ENCODE measurements around the gene PARN. TPM values are rescaled to one million over a fixed set of nuclear protein-coding genes. Genes with fewer than 3 reads are reported as not detected.

The PARN gene
- total and polyA plus RNA-seq, 9 of the 15 experiments (the other 6 are each of a cell fraction or from before 2014, with no cell fraction given): 9.6 to 51.3 (median 40.4) TPM

DNA sequence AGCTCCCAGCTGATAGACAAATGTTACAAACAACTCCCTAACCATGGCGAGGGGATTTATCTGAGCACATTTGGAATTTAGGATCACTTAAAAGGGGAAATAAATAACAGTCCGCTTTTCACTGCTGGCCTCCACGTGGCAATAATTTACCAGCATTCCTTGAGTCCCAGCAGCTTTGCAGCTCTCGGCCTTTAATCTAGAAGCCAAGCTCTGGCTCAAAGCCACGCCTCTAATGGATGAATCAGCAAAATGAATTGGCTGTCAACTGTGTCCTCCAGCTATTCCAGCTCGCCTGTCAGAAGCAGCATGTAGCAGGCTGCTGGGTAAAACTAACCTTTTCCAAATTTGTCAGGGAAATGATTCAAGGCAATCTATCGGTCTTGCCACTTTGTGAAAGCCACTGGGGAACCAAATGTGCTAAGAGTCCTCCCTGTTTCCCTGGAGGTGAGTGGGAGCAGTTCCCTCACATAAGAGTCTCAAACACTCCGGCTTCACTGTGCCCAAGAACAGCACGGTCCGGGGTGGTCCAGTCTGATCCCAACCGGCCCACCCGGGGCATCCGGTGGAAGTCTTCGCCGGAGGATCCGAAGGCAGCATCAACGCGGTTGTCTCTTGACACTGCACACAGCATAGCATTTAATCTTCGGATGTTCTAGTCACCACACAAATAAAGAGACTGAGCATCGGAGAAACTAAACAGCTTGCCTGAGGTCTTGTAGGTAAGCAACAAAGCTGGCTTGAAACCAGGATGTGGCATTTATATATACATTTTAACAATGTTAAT, 143.3 kb downstream of the PARN start (continued):
- TF ChIP-seq, protein P1, sequence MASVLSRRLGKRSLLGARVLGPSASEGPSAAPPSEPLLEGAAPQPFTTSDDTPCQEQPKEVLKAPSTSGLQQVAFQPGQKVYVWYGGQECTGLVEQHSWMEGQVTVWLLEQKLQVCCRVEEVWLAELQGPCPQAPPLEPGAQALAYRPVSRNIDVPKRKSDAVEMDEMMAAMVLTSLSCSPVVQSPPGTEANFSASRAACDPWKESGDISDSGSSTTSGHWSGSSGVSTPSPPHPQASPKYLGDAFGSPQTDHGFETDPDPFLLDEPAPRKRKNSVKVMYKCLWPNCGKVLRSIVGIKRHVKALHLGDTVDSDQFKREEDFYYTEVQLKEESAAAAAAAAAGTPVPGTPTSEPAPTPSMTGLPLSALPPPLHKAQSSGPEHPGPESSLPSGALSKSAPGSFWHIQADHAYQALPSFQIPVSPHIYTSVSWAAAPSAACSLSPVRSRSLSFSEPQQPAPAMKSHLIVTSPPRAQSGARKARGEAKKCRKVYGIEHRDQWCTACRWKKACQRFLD (CRISPR knock-in tag; IDR thresholded peaks at IDR 0.05): no peak
- no peak for TF ChIP-seq PRPF4 (IDR thresholded peaks at IDR 0.05; ENCODE audit: insufficient read depth, low read depth, low read length, poor library complexity, severe bottlenecking)
- TF ChIP-seq SMC3 (conservative IDR thresholded peaks at IDR 0.05; ENCODE audit: insufficient read depth, low read depth, low read length): no peak
- TF ChIP-seq ZFP1 (CRISPR knock-in tag; IDR thresholded peaks at IDR 0.05): no peak
- TF ChIP-seq, protein P2, sequence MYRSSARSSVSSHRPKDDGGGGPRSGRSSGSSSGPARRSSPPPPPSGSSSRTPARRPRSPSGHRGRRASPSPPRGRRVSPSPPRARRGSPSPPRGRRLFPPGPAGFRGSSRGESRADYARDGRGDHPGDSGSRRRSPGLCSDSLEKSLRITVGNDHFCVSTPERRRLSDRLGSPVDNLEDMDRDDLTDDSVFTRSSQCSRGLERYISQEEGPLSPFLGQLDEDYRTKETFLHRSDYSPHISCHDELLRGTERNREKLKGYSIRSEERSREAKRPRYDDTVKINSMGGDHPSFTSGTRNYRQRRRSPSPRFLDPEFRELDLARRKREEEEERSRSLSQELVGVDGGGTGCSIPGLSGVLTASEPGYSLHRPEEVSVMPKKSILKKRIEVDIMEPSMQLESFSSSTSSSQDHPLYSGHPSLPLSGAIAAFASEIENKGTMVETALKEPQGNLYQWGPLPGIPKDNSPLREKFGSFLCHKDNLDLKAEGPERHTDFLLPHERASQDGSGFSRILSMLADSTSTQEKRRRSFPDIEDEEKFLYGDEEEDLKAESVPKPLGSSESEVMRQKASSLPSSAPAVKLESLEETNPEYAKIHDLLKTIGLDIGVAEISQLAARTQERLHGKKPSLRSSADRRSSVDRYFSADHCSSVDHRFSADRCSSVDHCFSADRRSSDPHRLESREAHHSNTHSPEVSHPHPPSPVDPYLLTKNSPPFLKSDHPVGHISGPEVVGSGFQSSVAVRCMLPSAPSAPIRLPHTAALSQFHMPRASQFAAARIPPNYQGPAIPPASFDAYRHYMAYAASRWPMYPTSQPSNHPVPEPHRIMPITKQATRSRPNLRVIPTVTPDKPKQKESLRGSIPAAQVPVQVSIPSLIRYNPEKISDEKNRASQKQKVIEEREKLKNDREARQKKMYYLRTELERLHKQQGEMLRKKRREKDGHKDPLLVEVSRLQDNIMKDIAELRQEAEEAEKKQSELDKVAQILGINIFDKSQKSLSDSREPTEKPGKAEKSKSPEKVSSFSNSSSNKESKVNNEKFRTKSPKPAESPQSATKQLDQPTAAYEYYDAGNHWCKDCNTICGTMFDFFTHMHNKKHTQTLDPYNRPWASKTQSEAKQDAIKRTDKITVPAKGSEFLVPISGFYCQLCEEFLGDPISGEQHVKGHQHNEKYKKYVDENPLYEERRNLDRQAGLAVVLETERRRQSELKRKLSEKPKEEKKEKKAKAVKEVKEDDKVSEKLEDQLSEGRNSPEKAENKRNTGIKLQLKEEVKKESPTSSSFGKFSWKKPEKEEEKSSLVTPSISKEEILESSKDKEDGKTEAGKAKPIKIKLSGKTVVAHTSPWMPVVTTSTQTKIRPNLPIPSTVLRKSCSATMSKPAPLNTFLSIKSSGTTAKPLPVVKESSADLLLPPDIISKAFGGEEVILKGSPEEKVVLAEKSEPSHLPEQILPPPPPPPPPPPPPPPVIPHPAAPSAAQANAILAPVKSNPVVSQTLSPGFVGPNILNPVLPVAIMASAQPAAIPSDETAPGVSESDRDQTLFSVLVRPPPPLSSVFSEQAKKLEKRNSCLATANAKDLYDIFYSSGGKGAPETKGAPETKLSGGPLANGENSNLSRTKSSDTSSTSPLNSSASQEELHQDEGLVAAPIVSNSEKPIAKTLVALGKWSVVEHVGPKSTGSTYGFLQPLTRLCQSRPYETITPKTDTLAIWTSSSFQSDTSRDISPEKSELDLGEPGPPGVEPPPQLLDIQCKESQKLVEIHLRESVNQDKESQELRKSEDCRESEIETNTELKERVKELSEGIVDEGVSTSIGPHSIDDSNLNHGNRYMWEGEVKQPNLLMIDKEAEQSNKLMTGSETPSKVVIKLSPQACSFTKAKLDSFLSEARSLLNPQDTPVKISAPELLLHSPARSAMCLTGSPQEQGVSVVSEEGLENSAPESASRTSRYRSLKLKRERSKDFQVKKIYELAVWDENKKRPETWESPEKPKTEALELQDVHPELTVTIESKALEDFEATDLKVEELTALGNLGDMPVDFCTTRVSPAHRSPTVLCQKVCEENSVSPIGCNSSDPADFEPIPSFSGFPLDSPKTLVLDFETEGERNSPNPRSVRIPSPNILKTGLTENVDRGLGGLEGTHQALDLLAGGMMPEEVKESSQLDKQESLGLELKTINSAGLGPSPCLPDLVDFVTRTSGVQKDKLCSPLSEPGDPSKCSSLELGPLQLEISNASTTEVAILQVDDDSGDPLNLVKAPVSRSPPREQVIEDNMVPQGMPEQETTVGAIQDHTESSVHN (IDR thresholded peaks at IDR 0.05; ENCODE audit: borderline replicate concordance in 1 of 2, low read depth in 1 of 2): 0 out of 4 replicates have a peak, but pooled peaks of 1 of the 2 experiments have one; percentile 64
- TF ChIP-seq PHF21A (IDR thresholded peaks at IDR 0.05; ENCODE audit: borderline replicate concordance, low read depth): no peak
- peak; percentile 93 for TF ChIP-seq L3MBTL2 (IDR thresholded peaks at IDR 0.05)
- no peak for TF ChIP-seq RBFOX2 (IDR thresholded peaks at IDR 0.05; ENCODE audit: low read depth, low read length)
- no peak for TF ChIP-seq XRCC3 (IDR thresholded peaks at IDR 0.05)
- TF ChIP-seq RHOXF2B (CRISPR knock-in tag; conservative IDR thresholded peaks at IDR 0.05): no peak
- TF ChIP-seq SMARCB1 (IDR thresholded peaks at IDR 0.05; ENCODE audit: insufficient read length, low read depth): no peak
- TF ChIP-seq ZNF175 (CRISPR knock-in tag; IDR thresholded peaks at IDR 0.05; ENCODE audit: low read depth): no peak
- no peak for TF ChIP-seq ZNF212 (CRISPR knock-in tag; IDR thresholded peaks at IDR 0.05)
- no peak for TF ChIP-seq XRCC4 (IDR thresholded peaks at IDR 0.05; ENCODE audit: extremely low read depth, insufficient read depth, insufficient read length)
- TF ChIP-seq HIVEP1 (CRISPR knock-in tag; IDR thresholded peaks at IDR 0.05): no peak
- no peak for TF ChIP-seq POLR2G (IDR thresholded peaks at IDR 0.05; ENCODE audit: low read depth, low read length)
- TF ChIP-seq THRAP3 (IDR thresholded peaks at IDR 0.05; ENCODE audit: borderline replicate concordance): no peak
- TF ChIP-seq RAD21 (CRISPR knock-in tag; conservative IDR thresholded peaks at IDR 0.05 in 1 of 2, IDR thresholded peaks at IDR 0.05 in 1 of 2): 0 out of 4 replicates have a peak, but pooled peaks of 1 of the 2 experiments have one; percentile 9

All from K562 (cell line).